ENCODE measurements around the gene ISYNA1. TPM values are rescaled to one million over a fixed set of nuclear protein-coding genes. Genes with fewer than 3 reads are reported as not detected.

The ISYNA1 gene
- total RNA-seq, 1 donor from 2014 or later: 178 TPM

DNA sequence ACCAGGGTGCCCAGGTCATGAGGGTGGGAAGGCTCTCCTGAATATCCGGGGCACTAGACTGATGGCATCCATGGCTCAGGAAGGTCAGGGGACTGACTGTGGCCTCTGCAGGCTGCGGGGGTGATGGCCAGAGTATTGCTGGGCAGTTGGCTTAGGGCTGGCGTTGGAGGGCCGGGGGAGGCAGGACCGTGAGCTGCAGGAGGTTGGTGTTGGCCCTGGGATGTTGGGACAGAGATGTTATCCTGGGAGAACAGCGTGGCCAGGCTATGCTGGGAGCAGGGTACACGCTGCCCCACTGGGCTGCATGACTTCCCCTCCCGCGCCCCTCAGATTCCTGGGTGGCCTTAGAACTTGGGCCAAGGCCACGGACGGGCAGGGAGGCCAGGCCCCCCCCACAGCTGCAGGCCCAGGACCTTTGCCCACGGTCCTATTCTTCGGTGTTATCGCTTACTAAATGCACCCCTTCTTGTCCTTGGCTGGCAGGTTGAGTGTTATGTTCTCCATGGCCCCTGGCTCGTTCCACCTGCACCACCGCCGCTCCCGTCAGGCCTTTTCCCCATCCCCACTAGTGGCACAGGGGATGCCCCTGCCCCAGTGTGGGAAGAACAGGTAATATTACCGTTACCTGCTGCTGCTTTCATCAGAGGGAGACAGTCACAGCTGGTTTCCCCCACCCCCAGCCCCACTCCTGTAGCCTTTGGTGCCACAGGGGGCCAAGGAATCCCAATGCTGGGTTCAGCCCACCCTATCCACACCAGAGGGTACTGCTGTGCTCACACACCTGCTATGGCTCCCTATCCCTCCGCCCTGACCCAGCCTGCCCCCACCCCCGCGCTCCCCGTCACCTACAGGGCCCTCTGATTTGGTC is 3.2 kb upstream of the ISYNA1 start:
- Mint-ChIP-seq H3K4me1 (ENCODE audit: unreplicated experiment) (peaks cover 33% of the 10 kb centered on the region), H3K9me3 (ENCODE audit: unreplicated experiment) (no peaks in the 10 kb centered on the region), H3K36me3 (ENCODE audit: unreplicated experiment) (peaks cover 5% of the 10 kb centered on the region), H3K27me3 (ENCODE audit: unreplicated experiment) (no peaks in the 10 kb centered on the region), H3K27ac (ENCODE audit: unreplicated experiment) (no peak overlapping the region), H3K4me3 (ENCODE audit: unreplicated experiment) (no peak overlapping the region)
- DNase-seq (ENCODE audit: extremely low spot score, unreplicated experiment): no peak
- TF ChIP-seq, protein P1, sequence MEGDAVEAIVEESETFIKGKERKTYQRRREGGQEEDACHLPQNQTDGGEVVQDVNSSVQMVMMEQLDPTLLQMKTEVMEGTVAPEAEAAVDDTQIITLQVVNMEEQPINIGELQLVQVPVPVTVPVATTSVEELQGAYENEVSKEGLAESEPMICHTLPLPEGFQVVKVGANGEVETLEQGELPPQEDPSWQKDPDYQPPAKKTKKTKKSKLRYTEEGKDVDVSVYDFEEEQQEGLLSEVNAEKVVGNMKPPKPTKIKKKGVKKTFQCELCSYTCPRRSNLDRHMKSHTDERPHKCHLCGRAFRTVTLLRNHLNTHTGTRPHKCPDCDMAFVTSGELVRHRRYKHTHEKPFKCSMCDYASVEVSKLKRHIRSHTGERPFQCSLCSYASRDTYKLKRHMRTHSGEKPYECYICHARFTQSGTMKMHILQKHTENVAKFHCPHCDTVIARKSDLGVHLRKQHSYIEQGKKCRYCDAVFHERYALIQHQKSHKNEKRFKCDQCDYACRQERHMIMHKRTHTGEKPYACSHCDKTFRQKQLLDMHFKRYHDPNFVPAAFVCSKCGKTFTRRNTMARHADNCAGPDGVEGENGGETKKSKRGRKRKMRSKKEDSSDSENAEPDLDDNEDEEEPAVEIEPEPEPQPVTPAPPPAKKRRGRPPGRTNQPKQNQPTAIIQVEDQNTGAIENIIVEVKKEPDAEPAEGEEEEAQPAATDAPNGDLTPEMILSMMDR (IDR thresholded peaks at IDR 0.05): no peak

DNA sequence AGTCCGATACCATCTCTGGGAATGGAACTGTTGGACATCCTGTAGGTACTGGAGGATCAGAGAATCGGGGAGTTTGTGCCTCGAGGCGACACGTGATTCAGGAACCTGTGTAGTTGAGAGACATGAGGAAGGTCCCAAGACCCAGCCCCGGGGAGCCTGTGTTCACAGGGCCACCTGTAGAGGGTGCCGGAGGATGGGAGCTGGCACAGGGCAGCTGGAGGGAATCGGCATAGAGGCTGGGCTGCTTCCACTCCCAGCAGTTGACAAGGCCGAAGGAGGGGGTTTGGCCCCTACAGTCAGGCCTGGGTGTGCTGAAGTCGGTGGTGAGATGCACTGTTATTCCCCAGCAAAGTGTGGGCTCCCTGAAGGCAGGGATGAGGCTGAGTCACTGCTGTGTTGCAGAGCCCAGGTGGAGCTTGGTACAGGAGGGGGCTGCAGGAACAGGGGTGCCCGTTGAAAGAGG is 2.5 kb upstream of the ISYNA1 start:
- Mint-ChIP-seq H3K27ac (ENCODE audit: unreplicated experiment) (peak overlapping the region; percentile 56), H3K4me3 (ENCODE audit: unreplicated experiment) (no peak overlapping the region), H3K4me1 (ENCODE audit: unreplicated experiment) (peaks cover 36% of the 10 kb centered on the region), H3K27me3 (ENCODE audit: unreplicated experiment) (no peaks in the 10 kb centered on the region), H3K9me3 (ENCODE audit: unreplicated experiment) (no peaks in the 10 kb centered on the region), H3K36me3 (ENCODE audit: unreplicated experiment) (peaks cover 5% of the 10 kb centered on the region)
- no peak for DNase-seq (ENCODE audit: extremely low spot score, unreplicated experiment)
- TF ChIP-seq, protein P1 (IDR thresholded peaks at IDR 0.05): peak; percentile 30

DNA sequence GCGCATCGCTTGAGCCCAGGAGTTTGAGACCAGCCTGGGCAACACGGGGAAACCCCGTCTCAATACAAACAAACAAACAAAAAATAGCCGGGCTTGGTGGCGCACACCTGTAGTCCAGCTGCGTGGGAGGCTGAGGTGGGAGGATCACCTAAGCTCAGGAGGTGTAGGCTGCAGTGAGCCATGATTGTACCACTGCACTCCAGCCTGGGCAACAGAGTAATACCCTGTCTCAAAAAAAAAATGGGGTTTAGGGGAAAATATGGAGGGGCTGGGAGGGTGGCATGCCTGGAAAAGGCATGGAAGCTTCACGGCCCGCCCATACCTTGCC is 1.9 kb upstream of the ISYNA1 start:
- Mint-ChIP-seq H3K27me3 (ENCODE audit: unreplicated experiment) (no peaks in the 10 kb centered on the region), H3K4me3 (ENCODE audit: unreplicated experiment) (no peak overlapping the region), H3K27ac (ENCODE audit: unreplicated experiment) (peak overlapping the region; percentile 89)

DNA sequence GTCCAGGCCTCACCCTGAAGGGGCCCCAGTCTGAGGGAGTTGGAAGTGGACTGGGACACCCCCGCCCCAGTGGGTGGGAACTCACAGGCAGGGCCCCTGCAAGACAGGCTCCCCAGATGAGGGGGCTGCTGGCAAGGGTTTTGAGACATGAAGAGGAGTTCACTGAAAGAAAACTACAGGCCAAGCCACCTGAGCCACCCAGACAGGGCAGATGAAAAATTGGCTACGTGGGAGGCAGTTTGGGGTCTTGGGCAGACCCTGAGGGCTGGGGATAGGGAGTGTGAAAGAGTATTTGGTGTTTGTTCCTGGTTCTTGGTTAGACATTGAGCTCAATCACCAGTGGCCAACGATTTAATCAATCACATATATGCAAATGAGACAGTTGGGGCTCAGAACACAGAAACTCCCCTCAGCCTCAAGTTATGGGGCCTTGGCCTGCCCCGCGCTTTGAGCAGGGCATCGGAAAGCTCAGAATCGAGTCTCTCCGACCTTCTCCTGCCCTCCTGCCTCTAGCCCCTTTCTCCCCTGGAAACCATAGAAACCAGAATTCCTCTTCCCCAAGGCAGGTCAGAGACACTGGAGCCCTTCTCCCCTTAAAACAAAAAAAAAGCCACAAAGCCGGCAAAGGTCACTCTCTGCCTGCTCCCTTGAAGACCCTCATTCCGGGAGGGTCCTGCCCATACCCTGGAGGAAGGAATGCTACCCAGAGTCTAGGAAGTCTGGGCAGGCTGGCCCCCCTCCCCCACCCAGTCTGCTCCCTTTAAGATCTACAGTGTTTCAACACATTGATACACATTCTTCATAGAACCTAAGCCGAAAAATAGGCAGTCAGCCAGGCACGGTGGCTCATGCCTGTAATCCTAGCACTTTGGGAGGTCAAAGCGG is 1.3 kb upstream of the ISYNA1 start:
- H3K4me1 Mint-ChIP-seq (ENCODE audit: unreplicated experiment): peaks cover 42% of the 10 kb centered on the region
- DNase-seq (ENCODE audit: extremely low spot score, unreplicated experiment): no peak
- no peaks in the 10 kb centered on the region for H3K27me3 Mint-ChIP-seq (ENCODE audit: unreplicated experiment)
- TF ChIP-seq, protein P1 (IDR thresholded peaks at IDR 0.05): peak; percentile 21
- no peaks in the 10 kb centered on the region for H3K9me3 Mint-ChIP-seq (ENCODE audit: unreplicated experiment)
- H3K27ac Mint-ChIP-seq (ENCODE audit: unreplicated experiment): peak overlapping the region; percentile 89
- H3K36me3 Mint-ChIP-seq (ENCODE audit: unreplicated experiment): peaks cover 5% of the 10 kb centered on the region
- H3K4me3 Mint-ChIP-seq (ENCODE audit: unreplicated experiment): peak overlapping the region; percentile 48

More for the DNA sequence above, 1.9 kb upstream of the ISYNA1 start:
- DNase-seq (ENCODE audit: extremely low spot score, unreplicated experiment): no peak
- peaks cover 36% of the 10 kb centered on the region for H3K4me1 Mint-ChIP-seq (ENCODE audit: unreplicated experiment)
- no peaks in the 10 kb centered on the region for H3K9me3 Mint-ChIP-seq (ENCODE audit: unreplicated experiment)
- H3K36me3 Mint-ChIP-seq (ENCODE audit: unreplicated experiment): peaks cover 5% of the 10 kb centered on the region
- TF ChIP-seq, protein P1 (IDR thresholded peaks at IDR 0.05): no peak

Data from osteocyte (in vitro differentiated cells).